Gastrocnemius medialis (tissue), 4 donors: ENCODE data around the gene TRIM28. TPM values are rescaled to one million over a fixed set of nuclear protein-coding genes. Genes with fewer than 3 reads are reported as not detected.
"Not testable (repeated sequence)": the region's sequence is repeated elsewhere in the genome, so short reads cannot be mapped to it uniquely, and the experiment has no call there.

Experiments
- ATAC-seq, 2 donors: fragments of 150-250 bp; one replicate each; pipeline ENCODE4 v1.9.1; 2016
- DNase-seq, 2 donors: peaks; one replicate each; pipeline ENCODE4 v3.0.0-alpha.2; 2019
- H3K27ac ChIP-seq, 4 donors: fragments of 200-600 bp; sonication (generic); 1 replicate in 1 of 4; 2 replicates in 3 of 4; pipeline ENCODE4 v1.5.1; 2016 to 2018; ENCODE audit warnings: mild to moderate bottlenecking in 2 of 4, moderate library complexity in 1 of 4
- H3K27me3 ChIP-seq, 3 donors: fragments of 200-600 bp; sonication (generic) in 2 of 3; 1 replicate in 1 of 3; 2 replicates in 2 of 3; pipeline versions ENCODE4 v1.5.1 to v1.6.0; 2016 to 2019; ENCODE audit warnings: mild to moderate bottlenecking in 1 of 3, moderate library complexity in 1 of 3
- H3K36me3 ChIP-seq, 2 donors: fragments of 200-600 bp; sonication (generic) in 1 of 2; one replicate each; pipeline ENCODE4 v1.5.1; 2017 to 2018
- H3K4me1 ChIP-seq, 2 donors: fragments of 200-600 bp; sonication (generic) in 1 of 2; one replicate each; pipeline ENCODE4 v1.5.1; 2016 to 2017; ENCODE audit warnings: mild to moderate bottlenecking in 2 of 2
- H3K4me3 ChIP-seq, 4 donors: fragments of 200-600 bp; sonication (generic) in 3 of 4; 1 replicate in 1 of 4; 2 replicates in 3 of 4; pipeline ENCODE4 v1.5.1; 2016 to 2019; ENCODE audit warnings: mild to moderate bottlenecking in 2 of 4
- H3K9me3 ChIP-seq, 3 donors: fragments of 200-600 bp; sonication (generic) in 2 of 3; 1 replicate in 1 of 3; 2 replicates in 2 of 3; pipeline ENCODE4 v1.5.1; 2016 to 2019
- CTCF ChIP-seq, 5 experiments: fragments of 450-650 bp in 3 of 5; fragments of 200-600 bp in 2 of 5; sonication (generic) in 2 of 5; IDR thresholded peaks in 4 of 5; conservative IDR thresholded peaks in 1 of 5; 1 replicate in 4 of 5; 2 replicates in 1 of 5; pipeline ENCODE4 v1.5.1; 2016 to 2019; ENCODE audit warnings: antibody characterized with exemption in 5 of 5, mild to moderate bottlenecking in 3 of 5, moderate library complexity in 3 of 5
- POLR2A ChIP-seq, 2 donors: fragments of 450-650 bp; IDR thresholded peaks; one replicate each; pipeline ENCODE4 v1.6.1; 2017; ENCODE audit warnings: antibody characterized with exemption in 2 of 2, mild to moderate bottlenecking in 2 of 2, moderate library complexity in 2 of 2
- in situ Hi-C, 4 donors: fragments of 200-750 bp; cut with MboI; loops; one replicate each; pipeline versions ENCODE4 v1.15.0 to v1.8.0; 2017; ENCODE audit warnings: low sequenced_read_pairs in 4 of 4
- intact Hi-C: fragments of 100-400 bp; cut with DNase I; formaldehyde crosslinking; loops from one replicate; pipeline ENCODE4 v1.15.1; 2023; ENCODE audit warnings: low total_unique reads
- total RNA-seq, 4 donors: library from RNA; depleted of rRNA; stranded (reverse); fragments of >200 nt; gene quantifications; one replicate each; pipeline versions ENCODE4 v1.1.0 to v1.2.3, GENCODE V29; 2016

Gene TRIM28
- total RNA-seq, 4 donors from 2014 or later, result 145 to 239 (median 191) TPM

- no peak for ATAC-seq
- intact Hi-C loops (no loop called here), in situ Hi-C loops (no loop called here)
- no peak for DNase-seq
- no peak for TF ChIP-seq POLR2A (IDR thresholded peaks at IDR 0.05)
- no peak for TF ChIP-seq CTCF (IDR thresholded peaks at IDR 0.05 in 4 of 5, conservative IDR thresholded peaks at IDR 0.05 in 1 of 5)
- H3K27ac ChIP-seq, result peak overlapping the region in 2 of 4 donors; percentile 86 to 87
- H3K4me1 ChIP-seq, result peaks cover 12 to 18% of the 10 kb centered on the region in 2 donors
- no peaks in the 10 kb centered on the region for H3K9me3 ChIP-seq
- peak overlapping the region; percentile 65 to 78 (median 72) for H3K4me3 ChIP-seq
- no peaks in the 10 kb centered on the region for H3K27me3 ChIP-seq
- no peaks in the 10 kb centered on the region for H3K36me3 ChIP-seq
These were observed 43.6 kb upstream of the TRIM28 start for GRCh38 chr19:58500242-58500641.

GRCh38 chr19:58507602-58508223, 36.2 kb upstream of the TRIM28 start:
- intact Hi-C loops, H3K27me3 ChIP-seq, DNase-seq, H3K4me3 ChIP-seq, H3K27ac ChIP-seq, H3K36me3 ChIP-seq, ATAC-seq, H3K4me1 ChIP-seq, H3K9me3 ChIP-seq, in situ Hi-C loops: not testable (repeated sequence)

GRCh38 chr19:58509731-58510083, 34.2 kb upstream of the TRIM28 start:
- in situ Hi-C loops (no loop called here), intact Hi-C loops (no loop called here)

GRCh38 chr19:58510084-58510862, 33.6 kb upstream of the TRIM28 start:
- in situ Hi-C loops, result no loop called here
- no peak for ATAC-seq
- intact Hi-C loops, result no loop called here
- TF ChIP-seq CTCF (IDR thresholded peaks at IDR 0.05 in 4 of 5, conservative IDR thresholded peaks at IDR 0.05 in 1 of 5) (no peak), POLR2A (IDR thresholded peaks at IDR 0.05) (no peak)
- Histone ChIP-seq H3K36me3 (no peaks in the 10 kb centered on the region), H3K9me3 (no peaks in the 10 kb centered on the region), H3K27me3 (no peaks in the 10 kb centered on the region), H3K4me3 (no peak overlapping the region), H3K27ac (no peak overlapping the region), H3K4me1 (peaks cover 4 to 8% of the 10 kb centered on the region in 2 donors)
- no peak for DNase-seq

More at GRCh38 chr19:58509731-58510083, 34.2 kb upstream of the TRIM28 start:
- Histone ChIP-seq H3K27ac (no peak overlapping the region), H3K9me3 (no peaks in the 10 kb centered on the region), H3K4me1 (peaks cover 3 to 4% of the 10 kb centered on the region in 2 donors), H3K36me3 (no peaks in the 10 kb centered on the region), H3K27me3 (no peaks in the 10 kb centered on the region), H3K4me3 (no peak overlapping the region)
- DNase-seq (no peak), ATAC-seq (no peak)
- TF ChIP-seq POLR2A (IDR thresholded peaks at IDR 0.05) (no peak), CTCF (IDR thresholded peaks at IDR 0.05 in 4 of 5, conservative IDR thresholded peaks at IDR 0.05 in 1 of 5) (no peak)

GRCh38 chr19:58511353-58512208, 32.3 kb upstream of the TRIM28 start, which contains the start of gene SLC27A5:
SLC27A5 (minus strand) TSS chr19:58511992; CDS start chr19:58511955, 37 bp downstream.
- Histone ChIP-seq H3K4me1 (peaks cover 15 to 18% of the 10 kb centered on the region in 2 donors), H3K4me3 (no peak within 1 kb of the TSS), H3K27ac (no peak within 1 kb of the TSS), H3K27me3 (no peaks in the 10 kb centered on the region), H3K36me3 (peaks cover 0 to 5% of the 10 kb centered on the region in 2 donors), H3K9me3 (no peaks in the 10 kb centered on the region)
- in situ Hi-C loops (no loop called here), intact Hi-C loops (no loop called here)
- no peak for DNase-seq
- TF ChIP-seq CTCF (IDR thresholded peaks at IDR 0.05 in 4 of 5, conservative IDR thresholded peaks at IDR 0.05 in 1 of 5), result no peak
- no peak for TF ChIP-seq POLR2A (IDR thresholded peaks at IDR 0.05)
- ATAC-seq, result no peak
